HUES64 (cell line): ENCODE results near the gene ATP5PO.
"Not testable (repeated sequence)": the region's sequence is repeated elsewhere in the genome, so short reads cannot be mapped to it uniquely, and the experiment has no call there.

ENCODE experiments used
- H3K27ac ChIP-seq: 2 replicates; pipeline ENCODE4 v1.7.0; 2013; ENCODE audit warnings: low read depth, low read length, inconsistent platforms
- H3K27me3 ChIP-seq: 2 replicates; pipeline ENCODE4 v1.6.1; 2013; ENCODE audit warnings: mild to moderate bottlenecking, low read length; ENCODE audit not compliant: insufficient read depth
- H3K36me3 ChIP-seq: 2 replicates; pipeline ENCODE4 v1.6.1; 2013; ENCODE audit warnings: mild to moderate bottlenecking, low read length; ENCODE audit not compliant: insufficient read depth
- H3K4me1 ChIP-seq: 2 replicates; pipeline ENCODE4 v1.6.1; 2013; ENCODE audit warnings: mild to moderate bottlenecking, low read length, moderate library complexity; ENCODE audit not compliant: insufficient read depth
- H3K4me3 ChIP-seq: 2 replicates; pipeline ENCODE4 v1.5.1; 2013; ENCODE audit warnings: mild to moderate bottlenecking, low read length, moderate library complexity
- H3K9ac ChIP-seq: 2 replicates; pipeline ENCODE4 v1.6.1; 2013; ENCODE audit warnings: mild to moderate bottlenecking, low read depth, low read length
- H3K9me3 ChIP-seq: 2 replicates; pipeline ENCODE4 v1.6.1; 2013; ENCODE audit warnings: low read depth, low read length; ENCODE audit not compliant: insufficient read depth
- WGBS: fragments of 150-250, 120-280 bp; methylation state at CpG from one replicate; pipeline ENCODE4 v1.1.7; 2013; ENCODE audit warnings: missing lambda C conversion rate; 5-methylcytosine and 5-hydroxymethylcytosine counted together

ATP5PO gene

GRCh38 chr21:33883118-33883517, 32.5 kb downstream of the ATP5PO start:
- no peaks in the 10 kb centered on the region for H3K9me3 ChIP-seq
- 91% methylated on average over 9 of the region's 12 CpGs for WGBS
- no peaks in the 10 kb centered on the region for H3K36me3 ChIP-seq
- no peaks in the 10 kb centered on the region for H3K27me3 ChIP-seq
- 0 out of 2 replicates have a peak, but pooled peaks cover 4% of the 10 kb centered on the region for H3K4me1 ChIP-seq
- no peak overlapping the region for H3K9ac ChIP-seq
- no peak overlapping the region for H3K27ac ChIP-seq
- H3K4me3 ChIP-seq, result no peak overlapping the region

GRCh38 chr21:33881689-33882440, 33.7 kb downstream of the ATP5PO start:
- 86% methylated on average over 9 of the region's 9 CpGs for WGBS
- H3K4me1 ChIP-seq, result 0 out of 2 replicates have a peak, but pooled peaks cover 4% of the 10 kb centered on the region
- no peaks in the 10 kb centered on the region for H3K36me3 ChIP-seq

GRCh38 chr21:33880626-33881025, 35.0 kb downstream of the ATP5PO start:
- Histone ChIP-seq H3K4me1 (0 out of 2 replicates have a peak, but pooled peaks cover 4% of the 10 kb centered on the region), H3K27ac (no peak overlapping the region), H3K9me3 (no peaks in the 10 kb centered on the region), H3K9ac (no peak overlapping the region), H3K36me3 (no peaks in the 10 kb centered on the region), H3K4me3 (no peak overlapping the region), H3K27me3 (no peaks in the 10 kb centered on the region)
- WGBS, result 93% methylated on average over 13 of the region's 13 CpGs

More at GRCh38 chr21:33881689-33882440, 33.7 kb downstream of the ATP5PO start:
- no peak overlapping the region for H3K4me3 ChIP-seq
- H3K27ac ChIP-seq, result no peak overlapping the region
- H3K27me3 ChIP-seq, result no peaks in the 10 kb centered on the region
- no peak overlapping the region for H3K9ac ChIP-seq
- no peaks in the 10 kb centered on the region for H3K9me3 ChIP-seq

GRCh38 chr21:33878824-33879223, 36.8 kb downstream of the ATP5PO start:
- WGBS, result 94% methylated on average over 6 of the region's 6 CpGs

GRCh38 chr21:33875026-33875695, 40.4 kb downstream of the ATP5PO start:
- 95% methylated on average over 18 of the region's 20 CpGs for WGBS
- no peaks in the 10 kb centered on the region for H3K27me3 ChIP-seq

More at GRCh38 chr21:33878824-33879223, 36.8 kb downstream of the ATP5PO start:
- Histone ChIP-seq H3K36me3 (no peaks in the 10 kb centered on the region), H3K27me3 (no peaks in the 10 kb centered on the region), H3K27ac (no peak overlapping the region), H3K4me1 (no peaks in the 10 kb centered on the region), H3K9me3 (no peaks in the 10 kb centered on the region), H3K9ac (no peak overlapping the region), H3K4me3 (no peak overlapping the region)

GRCh38 chr21:33874161-33874560, 41.4 kb downstream of the ATP5PO start:
- H3K27ac ChIP-seq, result no peak overlapping the region
- H3K27me3 ChIP-seq, result no peaks in the 10 kb centered on the region
- no peak overlapping the region for H3K4me3 ChIP-seq
- no peaks in the 10 kb centered on the region for H3K36me3 ChIP-seq
- no peak overlapping the region for H3K9ac ChIP-seq
- no peaks in the 10 kb centered on the region for H3K4me1 ChIP-seq
- H3K9me3 ChIP-seq, result 0 out of 2 replicates have a peak, but pooled peaks cover 2% of the 10 kb centered on the region
- WGBS, result 99% methylated on average over 7 of the region's 7 CpGs

More at GRCh38 chr21:33875026-33875695, 40.4 kb downstream of the ATP5PO start:
- H3K36me3 ChIP-seq, result no peaks in the 10 kb centered on the region
- H3K4me1 ChIP-seq, result no peaks in the 10 kb centered on the region
- H3K4me3 ChIP-seq, result no peak overlapping the region
- H3K27ac ChIP-seq, result no peak overlapping the region
- H3K9me3 ChIP-seq, result no peaks in the 10 kb centered on the region
- H3K9ac ChIP-seq, result no peak overlapping the region

GRCh38 chr21:33872881-33873515, 42.6 kb downstream of the ATP5PO start:
- Histone ChIP-seq H3K4me1 (no peaks in the 10 kb centered on the region), H3K27ac (no peak overlapping the region), H3K9me3 (0 out of 2 replicates have a peak, but pooled peaks cover 2% of the 10 kb centered on the region), H3K27me3 (no peaks in the 10 kb centered on the region), H3K4me3 (no peak overlapping the region), H3K36me3 (no peaks in the 10 kb centered on the region), H3K9ac (no peak overlapping the region)
- 90% methylated on average over 4 of the region's 4 CpGs for WGBS

- Histone ChIP-seq H3K27ac (no peak overlapping the region), H3K9ac (no peak overlapping the region), H3K27me3 (no peaks in the 10 kb centered on the region), H3K4me3 (no peak overlapping the region), H3K36me3 (no peaks in the 10 kb centered on the region), H3K4me1 (no peaks in the 10 kb centered on the region), H3K9me3 (0 out of 2 replicates have a peak, but pooled peaks cover 2% of the 10 kb centered on the region)
- 94% methylated on average over 4 of the region's 5 CpGs for WGBS
These were observed 44.4 kb downstream of the ATP5PO start for GRCh38 chr21:33871171-33871570.

GRCh38 chr21:33870768-33871167, 44.8 kb downstream of the ATP5PO start:
- Histone ChIP-seq H3K9ac (no peak overlapping the region), H3K36me3 (no peaks in the 10 kb centered on the region), H3K27ac (no peak overlapping the region), H3K4me3 (no peak overlapping the region), H3K9me3 (0 out of 2 replicates have a peak, but pooled peaks cover 2% of the 10 kb centered on the region), H3K27me3 (no peaks in the 10 kb centered on the region), H3K4me1 (no peaks in the 10 kb centered on the region)
- WGBS, result 92% methylated on average over 4 of the region's 4 CpGs

- Histone ChIP-seq H3K27me3 (no peaks in the 10 kb centered on the region), H3K4me1 (no peaks in the 10 kb centered on the region), H3K9ac (no peak overlapping the region), H3K4me3 (no peak overlapping the region), H3K9me3 (0 out of 2 replicates have a peak, but pooled peaks cover 2% of the 10 kb centered on the region), H3K36me3 (no peaks in the 10 kb centered on the region), H3K27ac (no peak overlapping the region)
These were observed 45.7 kb downstream of the ATP5PO start for GRCh38 chr21:33869873-33870272.

GRCh38 chr21:33867868-33868267, 47.7 kb downstream of the ATP5PO start:
- not testable (repeated sequence) for H3K9me3 ChIP-seq
- WGBS, result 95% methylated on average over 12 of the region's 13 CpGs

More at GRCh38 chr21:33867868-33868267, 47.7 kb downstream of the ATP5PO start:
- not testable (repeated sequence) for H3K27me3 ChIP-seq, H3K4me3 ChIP-seq, H3K9ac ChIP-seq, H3K27ac ChIP-seq, H3K36me3 ChIP-seq, H3K4me1 ChIP-seq
